GM21528 (cell line): ENCODE measurements around the gene EFNB1.

Source experiments
- ATAC-seq: cut with Tn5 transposase; IDR thresholded peaks from one replicate; pipeline ENCODE4 v1.9.1; 2021; ENCODE audit warnings: mild to moderate bottlenecking, moderate library complexity; ENCODE audit not compliant: unreplicated experiment, low FRiP score

Gene EFNB1

GRCh38 chrX:68842781-68843581, 14.2 kb downstream of the EFNB1 start:
- ATAC-seq, result no peak

DNA sequence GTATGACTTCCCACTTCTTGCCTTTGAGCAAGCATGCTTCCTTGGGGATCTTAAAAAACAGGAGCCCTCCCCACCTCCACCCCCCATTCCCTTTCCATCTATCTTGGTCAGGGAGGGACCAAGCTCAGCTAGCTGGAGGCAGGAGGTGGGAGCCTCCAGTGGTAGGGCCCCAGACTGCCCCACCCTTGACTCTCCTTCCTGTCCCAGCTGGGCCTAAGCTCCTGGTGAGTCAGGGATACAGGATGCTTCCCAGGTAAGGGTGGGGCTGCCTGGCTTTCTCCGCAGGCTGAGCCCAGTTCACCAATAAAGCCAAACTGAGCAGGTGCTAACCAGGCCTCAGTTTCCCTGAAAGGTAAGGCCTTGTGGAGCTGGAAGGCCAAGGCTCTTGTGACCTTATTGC, 15.2 kb downstream of the EFNB1 start:
- ATAC-seq, result no peak

DNA sequence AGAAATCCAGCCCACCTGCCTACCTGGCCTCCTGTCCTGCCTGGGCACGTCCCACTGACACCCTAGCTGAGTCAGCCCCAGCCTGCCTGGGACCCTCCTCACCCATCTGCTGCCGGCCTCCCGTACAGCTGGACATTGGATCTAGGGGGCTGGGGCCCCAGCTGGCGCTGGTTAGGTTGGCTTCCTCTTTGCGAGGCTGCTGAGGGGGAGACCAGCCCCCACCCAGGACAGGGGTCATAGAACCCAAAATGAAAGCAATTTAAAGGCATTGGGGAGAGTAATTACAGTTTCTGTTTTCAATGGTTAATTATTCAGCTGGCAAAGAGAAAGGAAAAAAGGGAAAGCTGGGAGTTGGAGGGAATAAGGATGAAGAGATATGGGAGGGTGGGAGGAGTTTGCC, 15.8 kb downstream of the EFNB1 start:
- no peak for ATAC-seq

DNA sequence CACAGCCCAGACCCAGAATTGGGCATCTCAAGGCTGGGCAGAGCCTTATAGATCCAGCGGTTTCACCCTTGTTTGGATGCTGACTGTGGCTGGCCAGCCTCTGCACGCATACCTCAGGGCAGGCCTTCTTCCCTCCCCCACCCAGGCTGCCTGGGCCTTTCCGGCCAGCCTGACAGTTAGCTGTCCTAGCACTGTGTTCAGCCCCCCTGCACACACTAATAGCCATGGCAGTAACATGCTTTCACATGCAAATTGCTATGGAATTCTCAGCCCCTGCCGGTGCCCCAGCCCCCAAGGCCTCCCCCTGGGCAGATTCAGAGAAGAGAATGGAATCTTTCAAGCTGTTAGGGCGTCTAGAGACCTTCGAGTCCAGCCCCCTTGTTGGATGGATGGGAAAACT, 17.7 kb downstream of the EFNB1 start:
- no peak for ATAC-seq

GRCh38 chrX:68847172-68847571, 18.4 kb downstream of the EFNB1 start:
- ATAC-seq, result no peak

DNA sequence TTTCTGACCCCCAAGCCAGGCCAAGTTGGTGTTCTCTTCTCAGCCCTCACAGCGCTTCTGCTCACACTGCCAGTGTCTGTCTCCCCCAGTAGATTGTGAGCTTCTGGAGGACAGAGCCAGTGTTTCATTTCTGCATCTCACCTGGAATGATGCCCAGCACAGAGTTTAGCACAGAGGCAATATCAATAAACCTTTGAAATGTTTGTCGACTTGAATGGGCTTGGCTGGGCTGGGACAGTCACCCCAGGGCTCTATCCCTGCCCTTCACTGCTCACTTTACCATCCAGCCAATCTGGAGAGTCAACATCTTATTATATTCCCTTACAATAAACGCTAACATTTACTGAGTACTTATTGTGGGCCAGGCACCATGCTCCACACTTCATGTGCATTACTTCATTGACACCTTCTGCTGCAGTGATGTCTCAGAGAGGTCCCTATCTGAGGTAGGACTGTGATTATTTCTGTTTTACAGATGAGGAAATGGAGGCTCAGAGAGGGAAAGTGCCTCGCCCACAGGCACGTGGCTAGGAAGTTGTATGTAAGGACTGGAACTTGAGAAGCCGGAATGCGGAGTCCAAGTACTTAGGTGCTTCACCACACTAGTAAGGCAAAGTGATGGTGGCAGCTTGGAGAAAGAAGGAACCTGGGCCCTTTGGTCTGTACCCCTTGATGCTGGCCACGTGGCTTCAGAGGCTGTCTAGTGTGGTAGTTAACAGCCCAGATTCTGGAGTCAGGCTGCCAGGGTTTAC, 19.5 kb downstream of the EFNB1 start:
- ATAC-seq, result no peak

DNA sequence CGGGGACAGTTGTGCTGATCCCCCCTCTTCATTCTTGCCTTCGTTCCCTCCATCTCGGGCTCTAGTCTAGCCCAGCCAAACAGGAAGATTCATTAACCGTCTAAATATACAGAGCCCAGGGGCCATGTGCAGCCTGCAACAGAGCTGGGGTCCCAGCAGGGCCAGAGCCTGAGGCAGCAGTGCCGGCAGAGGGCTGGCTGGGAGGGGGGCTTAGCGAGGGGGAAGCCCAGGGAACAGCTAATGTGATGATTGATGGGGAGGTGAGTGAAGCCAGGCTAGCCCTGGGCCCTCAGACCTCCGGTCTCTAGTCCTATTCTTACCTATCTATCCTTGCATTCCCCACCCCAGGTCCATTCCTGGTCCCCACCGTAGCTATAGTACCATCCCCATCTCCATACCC, 22.3 kb downstream of the EFNB1 start:
- ATAC-seq, result no peak

GRCh38 chrX:68852046-68852445, 23.2 kb downstream of the EFNB1 start:
- ATAC-seq, result no peak

DNA sequence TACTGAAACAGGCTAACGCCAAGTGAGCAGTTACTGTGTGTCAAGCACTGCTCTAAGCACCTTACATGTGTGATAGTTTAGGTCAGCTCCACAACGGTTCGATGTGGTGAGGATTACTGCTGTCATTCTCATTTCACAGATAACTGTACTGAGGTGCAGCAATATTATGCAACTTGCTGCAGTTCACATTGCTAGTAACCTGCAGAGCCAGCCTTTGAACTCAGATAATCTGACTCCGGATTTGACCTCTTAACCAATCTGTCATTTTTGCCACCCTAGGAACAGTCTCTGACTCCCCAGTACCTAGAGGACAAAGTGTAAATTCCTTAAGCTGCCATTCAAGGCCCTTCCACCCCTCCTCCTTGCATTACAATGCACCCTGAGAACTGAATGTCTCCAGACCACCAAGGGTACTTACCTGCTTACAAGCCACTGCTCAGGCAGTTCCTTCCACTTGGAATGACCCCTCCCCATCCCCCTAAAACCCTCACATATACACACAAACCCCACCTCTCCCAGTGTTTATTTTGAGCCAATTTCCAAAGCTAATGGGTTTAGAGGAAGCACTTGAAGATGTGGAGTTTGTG, 24.9 kb downstream of the EFNB1 start:
- no peak for ATAC-seq

GRCh38 chrX:68865300-68865699, 36.5 kb downstream of the EFNB1 start:
- no peak for ATAC-seq

DNA sequence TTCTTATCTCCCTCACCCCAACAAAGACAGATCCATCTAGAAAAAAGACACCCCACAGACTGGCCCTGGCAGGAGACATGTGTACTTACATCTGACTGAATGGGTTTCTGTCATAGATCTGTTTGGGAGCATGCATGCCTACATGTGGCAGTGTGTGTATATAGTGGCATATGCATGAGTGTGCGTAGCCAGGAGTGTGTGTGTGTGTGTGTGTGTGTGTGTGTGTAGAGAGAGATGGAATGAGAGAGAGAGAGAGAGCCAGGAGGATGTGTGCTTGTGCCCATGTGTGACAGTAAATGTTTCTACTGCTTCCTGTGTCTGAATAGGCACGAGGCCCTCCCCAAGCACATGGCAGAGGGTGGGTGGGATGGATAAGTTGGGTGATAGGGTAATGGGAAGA, 37.1 kb downstream of the EFNB1 start:
- no peak for ATAC-seq

DNA sequence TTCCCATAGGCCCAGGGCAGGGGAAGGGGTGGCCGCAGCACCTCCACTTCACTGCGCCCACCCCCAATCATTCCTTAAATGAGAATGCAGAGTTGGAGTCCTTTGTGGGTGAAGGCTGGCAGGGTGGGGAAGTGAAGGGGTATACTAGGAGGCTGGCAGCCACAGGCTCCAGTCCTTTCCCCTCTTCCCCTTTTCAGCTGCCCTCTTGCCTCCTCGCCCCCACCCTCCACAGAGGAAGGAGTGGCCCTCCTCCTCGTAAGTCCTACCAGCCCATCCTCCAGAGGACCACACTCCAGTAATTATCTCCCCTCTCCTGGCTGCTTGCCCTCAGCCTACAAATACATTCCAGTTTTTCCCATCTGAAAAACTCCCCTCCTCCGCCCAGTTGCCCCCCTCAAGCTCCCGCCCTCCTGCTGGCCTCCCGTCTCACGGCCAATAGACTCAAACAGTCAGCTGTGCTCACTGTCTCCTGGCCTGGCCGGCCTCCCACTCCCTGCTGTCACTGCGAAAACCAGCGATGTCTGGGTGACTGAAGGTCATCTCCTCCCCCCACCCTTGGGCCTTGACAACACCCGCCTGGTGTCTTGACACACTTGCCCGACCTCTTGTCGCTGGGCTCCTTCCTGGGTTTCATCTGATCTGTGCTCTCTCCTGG, 38.8 kb downstream of the EFNB1 start:
- ATAC-seq, result no peak

GRCh38 chrX:68868316-68868715, 39.5 kb downstream of the EFNB1 start:
- no peak for ATAC-seq

GRCh38 chrX:68868902-68869800, 40.3 kb downstream of the EFNB1 start:
- ATAC-seq, result no peak

DNA sequence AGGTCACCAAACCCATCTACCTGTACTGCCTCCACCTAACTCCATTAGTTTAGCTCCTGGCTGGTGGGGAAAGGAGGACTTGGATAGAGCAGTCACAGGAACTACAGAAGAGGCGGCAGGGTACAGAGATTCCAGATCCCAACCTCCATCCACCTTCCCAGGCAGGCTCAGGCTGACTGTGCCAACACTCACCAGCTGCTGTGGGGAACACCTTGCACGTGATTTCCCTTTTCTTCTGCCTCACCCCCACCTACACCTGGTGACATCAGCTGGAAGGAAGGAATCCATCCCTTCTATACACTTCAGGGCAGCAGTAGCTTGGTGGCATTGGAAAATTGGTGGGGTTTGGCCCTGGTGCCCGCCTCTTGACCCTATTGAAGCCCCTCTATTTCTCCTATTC, 41.5 kb downstream of the EFNB1 start:
- no peak for ATAC-seq

DNA sequence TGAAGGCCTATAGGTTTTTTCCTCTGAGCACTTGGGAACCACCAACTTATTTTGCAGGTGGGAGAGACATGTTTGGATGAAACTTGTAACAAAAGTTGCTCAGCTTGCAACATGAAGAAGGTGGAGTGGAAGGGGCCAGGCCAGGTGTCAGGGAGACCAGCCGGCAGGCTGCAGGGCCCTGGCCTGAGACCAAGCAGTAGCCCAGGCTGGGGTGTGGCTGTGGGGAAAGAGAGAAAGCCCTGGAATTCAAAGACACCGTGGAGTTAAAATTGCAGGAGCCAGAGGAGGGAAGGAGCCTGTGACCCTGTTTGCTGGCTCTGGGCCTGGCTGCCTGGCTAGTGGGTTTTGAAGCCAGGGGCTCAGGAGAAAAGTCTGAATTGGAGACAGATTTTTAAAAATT, 43.4 kb downstream of the EFNB1 start:
- ATAC-seq, result no peak

DNA sequence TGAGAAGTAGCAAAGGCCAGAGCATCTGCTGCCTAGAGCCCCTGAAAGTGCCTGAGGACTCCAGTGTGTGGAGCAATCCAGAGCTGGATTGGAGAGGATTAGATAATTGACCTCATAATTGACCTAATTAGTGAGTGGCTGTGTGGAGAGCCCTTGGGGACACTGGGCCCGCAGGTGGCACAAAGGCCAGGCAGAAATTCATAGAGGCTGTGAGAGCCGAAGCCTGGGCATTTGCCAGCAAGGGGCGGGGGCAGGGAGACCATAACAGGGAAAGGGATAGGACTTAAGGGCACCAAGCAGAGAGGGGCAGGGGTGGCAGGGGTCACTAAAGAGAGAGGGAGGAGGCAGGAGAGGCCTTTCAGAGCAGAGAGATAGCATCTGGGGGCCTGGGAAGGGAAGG, 45.3 kb downstream of the EFNB1 start:
- ATAC-seq, result no peak

DNA sequence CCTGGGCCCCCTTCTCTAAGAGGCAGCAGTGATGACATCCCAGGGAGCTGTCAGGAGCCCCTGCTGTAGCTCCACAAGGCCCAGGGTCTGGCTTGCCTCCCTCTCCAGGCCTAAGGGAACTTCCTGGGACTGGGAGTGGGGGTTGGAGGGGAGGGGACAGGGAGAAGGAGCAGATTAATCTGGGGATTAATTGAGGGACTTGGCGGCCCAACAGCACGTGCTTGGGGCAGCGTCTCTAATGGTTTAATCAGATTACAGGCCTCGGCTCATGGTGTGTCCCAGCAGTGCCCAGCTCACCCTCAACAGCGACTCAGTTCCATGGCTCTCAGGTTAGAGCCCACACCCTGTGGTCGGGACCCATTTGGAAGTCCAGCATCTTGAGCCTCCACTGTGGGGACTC, 47.9 kb downstream of the EFNB1 start:
- ATAC-seq, result no peak

DNA sequence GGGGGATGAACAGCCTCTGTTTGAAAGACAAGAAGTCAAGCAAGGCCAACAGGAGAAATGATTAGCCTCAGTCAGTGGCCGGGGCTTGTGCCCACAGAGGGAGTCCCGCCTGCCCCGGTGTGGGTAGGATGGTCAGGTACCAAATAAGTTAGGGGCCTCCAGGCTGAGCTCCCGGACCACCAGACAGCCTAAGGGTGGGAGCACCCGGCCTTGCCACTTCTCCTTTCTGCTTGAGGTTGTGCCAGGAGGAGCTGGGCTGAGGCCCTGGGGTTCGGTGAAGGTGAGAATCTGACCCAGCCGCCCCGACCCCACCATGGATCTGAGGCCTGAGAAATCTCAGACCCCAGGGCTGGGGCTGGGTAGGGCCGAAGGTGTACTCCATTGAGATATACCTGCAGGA, 48.8 kb downstream of the EFNB1 start:
- ATAC-seq, result no peak

DNA sequence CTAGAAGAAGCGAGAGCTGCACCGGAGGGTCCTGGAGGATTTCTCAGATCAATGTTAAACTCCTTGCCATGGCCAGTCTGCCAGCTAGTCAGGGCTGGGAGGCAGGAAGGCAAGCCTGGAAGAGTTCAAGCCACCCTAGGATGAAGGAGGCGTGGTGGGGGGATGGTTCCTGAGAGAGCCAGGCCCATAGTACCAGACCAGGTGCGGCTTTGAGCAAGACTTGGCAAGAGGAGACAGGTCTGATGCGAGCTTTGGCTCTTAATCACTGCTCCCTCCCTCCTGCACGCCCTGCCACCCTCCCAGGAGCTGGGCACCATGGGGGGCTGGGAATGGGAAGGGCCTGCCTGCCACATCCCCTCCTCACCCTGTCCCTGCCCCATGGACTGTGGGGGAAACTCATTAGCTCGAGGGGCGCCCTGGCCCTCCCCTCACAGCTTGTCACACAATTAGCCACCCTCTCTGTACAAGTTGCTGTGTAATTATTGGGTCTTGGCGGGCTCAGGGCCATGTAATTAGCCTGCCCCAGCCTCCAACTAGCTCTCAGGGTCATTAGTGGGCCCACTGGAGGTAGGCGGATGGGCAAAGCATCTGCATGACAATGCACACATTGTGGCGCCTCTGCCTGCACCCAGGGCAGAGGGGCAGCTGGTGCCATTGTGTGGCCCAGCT, 50.3 kb downstream of the EFNB1 start:
- ATAC-seq, result no peak
